Peyer's patch (tissue), 4 donors: ENCODE measurements around the gene USP8.
"Not testable (repeated sequence)": the region's sequence is repeated elsewhere in the genome, so short reads cannot be mapped to it uniquely, and the experiment has no call there.

Source experiments
- POLR2A ChIP-seq, 2 donors: fragments of 450-650 bp; IDR thresholded peaks; one replicate each; pipeline ENCODE4 v1.5.1; 2017; ENCODE audit warnings: antibody characterized with exemption in 2 of 2, mild to moderate bottlenecking in 2 of 2, moderate library complexity in 2 of 2
- TF ChIP-seq, protein P1 (sequence below), 6 experiments: fragments of 450-650 bp in 4 of 6; fragments of 200-600 bp in 2 of 6; sonication (generic) in 1 of 6; IDR thresholded peaks; one replicate each; pipeline ENCODE4 v1.5.1; 2017 to 2019; ENCODE audit warnings: antibody characterized with exemption in 6 of 6, mild to moderate bottlenecking in 3 of 6, moderate library complexity in 1 of 6

DNA sequence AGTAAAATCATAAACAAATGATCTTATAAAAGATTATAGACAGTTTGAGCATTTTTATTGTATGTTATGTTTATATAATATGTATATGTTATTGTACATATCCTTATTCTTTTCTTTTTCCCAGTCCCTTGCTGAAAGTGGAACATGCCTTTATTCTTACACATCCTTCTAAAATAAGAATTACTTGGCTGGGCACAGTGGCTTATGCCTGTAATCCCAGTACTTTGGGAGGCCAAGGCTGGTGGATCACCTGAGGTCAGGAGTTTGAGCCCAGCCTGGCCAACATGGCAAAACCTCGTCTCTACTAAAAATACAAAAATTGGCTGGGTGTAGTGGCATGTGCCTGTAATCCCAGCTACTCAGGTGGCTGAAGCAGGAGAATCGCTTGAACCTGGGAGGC, 70.3 kb downstream of the USP8 start:
- TF ChIP-seq POLR2A (IDR thresholded peaks at IDR 0.05), result not testable (repeated sequence)
- TF ChIP-seq, protein P1, sequence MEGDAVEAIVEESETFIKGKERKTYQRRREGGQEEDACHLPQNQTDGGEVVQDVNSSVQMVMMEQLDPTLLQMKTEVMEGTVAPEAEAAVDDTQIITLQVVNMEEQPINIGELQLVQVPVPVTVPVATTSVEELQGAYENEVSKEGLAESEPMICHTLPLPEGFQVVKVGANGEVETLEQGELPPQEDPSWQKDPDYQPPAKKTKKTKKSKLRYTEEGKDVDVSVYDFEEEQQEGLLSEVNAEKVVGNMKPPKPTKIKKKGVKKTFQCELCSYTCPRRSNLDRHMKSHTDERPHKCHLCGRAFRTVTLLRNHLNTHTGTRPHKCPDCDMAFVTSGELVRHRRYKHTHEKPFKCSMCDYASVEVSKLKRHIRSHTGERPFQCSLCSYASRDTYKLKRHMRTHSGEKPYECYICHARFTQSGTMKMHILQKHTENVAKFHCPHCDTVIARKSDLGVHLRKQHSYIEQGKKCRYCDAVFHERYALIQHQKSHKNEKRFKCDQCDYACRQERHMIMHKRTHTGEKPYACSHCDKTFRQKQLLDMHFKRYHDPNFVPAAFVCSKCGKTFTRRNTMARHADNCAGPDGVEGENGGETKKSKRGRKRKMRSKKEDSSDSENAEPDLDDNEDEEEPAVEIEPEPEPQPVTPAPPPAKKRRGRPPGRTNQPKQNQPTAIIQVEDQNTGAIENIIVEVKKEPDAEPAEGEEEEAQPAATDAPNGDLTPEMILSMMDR (IDR thresholded peaks at IDR 0.05), result not testable (repeated sequence)
